GM12878 (cell line): Measurements from ENCODE around the gene CXCR1. TPM values are rescaled to one million over a fixed set of nuclear protein-coding genes. Genes with fewer than 3 reads are reported as not detected.

Source experiments
- ATAC-seq: fragments of 200-7000 bp; cut with Tn5 transposase; 3 replicates; pipeline ENCODE4 v1.9.1; 2020; ENCODE audit warnings: mild to moderate bottlenecking, moderate library complexity
- BruUV-seq: library from RNA; stranded (reverse); fragments of 400-500 nt; replicated peaks from 2 replicates; lab custom pipeline; 2021; lab: Mats Ljungman, UMichigan
- CTCF ChIA-PET: fragments of 300-600 bp; sonication (Branson Sonifier 250); formaldehyde crosslinking; extraction: SDS; loops from one replicate; lab custom pipeline; 2021; ENCODE audit warnings: inconsistent platforms; lab: Yijun Ruan, JAX
- POLR2A ChIA-PET: fragments of 350-600 bp; formaldehyde crosslinking; extraction: SDS; loops from one replicate; lab custom pipeline; 2021; ENCODE audit warnings: inconsistent platforms; lab: Charles Lee
- RAD21 ChIA-PET: fragments of 300-600 bp; sonication (Branson Sonifier 250); formaldehyde crosslinking; loops from one replicate; lab custom pipeline; 2023; ENCODE audit warnings: antibody characterized with exemption; ENCODE audit not compliant: unreplicated experiment; lab: Charles Lee
- SMC1A ChIA-PET: fragments of 300-600 bp; sonication (Branson Sonifier 250); formaldehyde crosslinking; loops from one replicate; lab custom pipeline; 2023; ENCODE audit not compliant: unreplicated experiment, uncharacterized antibody; lab: Charles Lee
- DNase-seq: peaks from one replicate; pipeline ENCODE4 v3.0.0-alpha.2; 2011; ENCODE audit warnings: low read depth, low spot score
- FAIRE-seq: peaks from 3 replicates; lab custom pipeline; 2011; peaks lifted over from hg19 to GRCh38; lab: Jason Lieb, UNC
- H2AFZ ChIP-seq: 2 replicates; pipeline ENCODE4 v1.6.0; 2011; ENCODE audit warnings: low read depth, low read length, control low read depth; ENCODE audit not compliant: control insufficient read depth
- H3K27ac ChIP-seq: 2 replicates; pipeline ENCODE4 v1.5.1; 2011; ENCODE audit warnings: control low read depth; ENCODE audit not compliant: control insufficient read depth, insufficient read depth
- H3K27me3 ChIP-seq, 2 experiments: replicated peaks in 1 of 2; 2 replicates each; pipeline versions ENCODE4 v1.6.0 to v1.6.1; 2011; ENCODE audit warnings: low read length in 1 of 2; ENCODE audit not compliant: control insufficient read depth in 2 of 2, insufficient read depth in 2 of 2
- H3K36me3 ChIP-seq, 2 experiments: 2 replicates each; pipeline ENCODE4 v1.5.1; 2011; ENCODE audit warnings: low read length in 1 of 2; ENCODE audit not compliant: control insufficient read depth in 2 of 2, insufficient read depth in 2 of 2
- H3K4me1 ChIP-seq: 2 replicates; pipeline ENCODE4 v1.6.1; 2011; ENCODE audit warnings: mild to moderate bottlenecking, low read length, moderate library complexity, mixed read lengths; ENCODE audit not compliant: control insufficient read depth, insufficient read depth
- H3K4me2 ChIP-seq: 2 replicates; pipeline ENCODE4 v1.6.0; 2011; ENCODE audit warnings: control low read depth; ENCODE audit not compliant: control insufficient read depth, insufficient read depth
- H3K4me3 ChIP-seq: fragments of 200-600 bp; sonication (generic); 2 replicates; pipeline ENCODE4 v1.5.1; 2016
- H3K79me2 ChIP-seq: 2 replicates; pipeline ENCODE4 v1.6.0; 2011; ENCODE audit warnings: low read length; ENCODE audit not compliant: control insufficient read depth, insufficient read depth
- H3K9ac ChIP-seq: 2 replicates; pipeline ENCODE4 v1.8.0; 2011; ENCODE audit warnings: low read length, control low read depth, mixed read lengths; ENCODE audit not compliant: control insufficient read depth, insufficient read depth
- H3K9me3 ChIP-seq: replicated peaks from 3 replicates; pipeline ENCODE4 v1.5.1; 2011; ENCODE audit warnings: mild to moderate bottlenecking, low read length; ENCODE audit not compliant: control insufficient read depth, insufficient read depth
- H4K20me1 ChIP-seq: 2 replicates; pipeline ENCODE4 v1.6.0; 2011; ENCODE audit not compliant: control insufficient read depth, insufficient read depth
- BHLHE40 ChIP-seq, 2 experiments: fragments of 450-650 bp in 1 of 2; IDR thresholded peaks; 2 replicates each; pipeline ENCODE4 v1.6.1; 2011 to 2017; ENCODE audit warnings: low read depth in 2 of 2, borderline replicate concordance in 1 of 2, improper control_type of control experiment in 1 of 2, low read length in 1 of 2, mild to moderate bottlenecking in 1 of 2
- CBFB ChIP-seq: IDR thresholded peaks from 2 replicates; pipeline ENCODE4 v1.6.1; 2016; ENCODE audit warnings: antibody characterized with exemption, low read depth
- EED ChIP-seq: sonication (generic); IDR thresholded peaks from 2 replicates; pipeline ENCODE4 v1.6.1; 2016; ENCODE audit warnings: antibody characterized with exemption, low read depth
- FOXK2 ChIP-seq: fragments of 450-650 bp; IDR thresholded peaks from 2 replicates; pipeline ENCODE4 v1.6.1; 2017; ENCODE audit warnings: mild to moderate bottlenecking, moderate library complexity
- FOXM1 ChIP-seq: IDR thresholded peaks from 2 replicates; pipeline ENCODE4 v1.6.1; 2012; ENCODE audit warnings: low read depth, mild to moderate bottlenecking, inconsistent platforms, low read length, moderate library complexity
- HDAC2 ChIP-seq: fragments of 200-600 bp; sonication (generic); IDR thresholded peaks from 2 replicates; pipeline ENCODE4 v1.6.1; 2017
- IKZF2 ChIP-seq, 2 experiments: fragments of 450-650 bp; IDR thresholded peaks; 2 replicates each; pipeline ENCODE4 v1.6.1; 2017; ENCODE audit warnings: mild to moderate bottlenecking in 2 of 2, moderate library complexity in 2 of 2
- MEF2B ChIP-seq: fragments of 450-650 bp; IDR thresholded peaks from 2 replicates; pipeline ENCODE4 v1.6.1; 2018; ENCODE audit warnings: mild to moderate bottlenecking, moderate library complexity; ENCODE audit not compliant: partially characterized antibody, poor library complexity, severe bottlenecking
- MYB ChIP-seq: fragments of 150-350 bp; IDR thresholded peaks from 2 replicates; pipeline ENCODE4 v1.6.1; 2014; ENCODE audit warnings: mild to moderate bottlenecking, low read depth, low read length, borderline replicate concordance
- NFYB ChIP-seq: IDR thresholded peaks from 2 replicates; pipeline ENCODE4 v1.6.1; 2011; ENCODE audit warnings: low read depth, mild to moderate bottlenecking, low read length, improper control_type of control experiment, moderate library complexity; ENCODE audit not compliant: insufficient read depth
- RUNX3 ChIP-seq: IDR thresholded peaks from 2 replicates; pipeline ENCODE4 v1.6.1; 2012; ENCODE audit warnings: low read length, inconsistent platforms
- SP1 ChIP-seq: IDR thresholded peaks from one replicate; pipeline ENCODE4 v1.6.1; 2011; ENCODE audit warnings: low read depth, low read length
- SPI1 ChIP-seq: IDR thresholded peaks from 2 replicates; pipeline ENCODE4 v1.6.1; 2011; ENCODE audit warnings: low read depth, mild to moderate bottlenecking, low read length, moderate library complexity, borderline replicate concordance; ENCODE audit not compliant: insufficient read depth
- TAF1 ChIP-seq: IDR thresholded peaks from 2 replicates; pipeline ENCODE4 v1.6.1; 2011; ENCODE audit warnings: mild to moderate bottlenecking, low read depth, low read length, borderline replicate concordance
- ZBED1 ChIP-seq: IDR thresholded peaks from 2 replicates; pipeline ENCODE4 v1.6.1; 2016; ENCODE audit warnings: borderline replicate concordance
- WGBS: methylation state at CpG from one replicate; pipeline ENCODE4 v1.1.6; 2016; ENCODE audit warnings: low lambda C conversion rate; ENCODE audit not compliant: insufficient replicate concordance, insufficient coverage; ENCODE audit errors: missing lambda C conversion rate; 5-methylcytosine and 5-hydroxymethylcytosine counted together
- in situ Hi-C: fragments of 300-500 bp; cut with MboI; formaldehyde crosslinking; loops from 9 replicates; pipeline ENCODE4 v1.14.3; 2018; ENCODE audit warnings: mixed read lengths
- intact Hi-C: fragments of 100-400 bp; cut with micrococcal nuclease; formaldehyde crosslinking; loops from one replicate; pipeline ENCODE4 v1.14.2; 2022; ENCODE audit not compliant: unreplicated experiment
- polyA plus RNA-seq, 11 experiments: library from polyadenylated mRNA; depleted of rRNA in 4 of 11; unstranded in 6 of 11; stranded (reverse) in 5 of 11; fragments of >200 nt; fragmentation: Nextera tagmentation in 4 of 11; fragmentation: Illumina TruSeq in 1 of 11; extraction: Ambion mirVana in 4 of 11; extraction: Trizol in 1 of 11; gene quantifications; 1 replicate in 1 of 11; 2 replicates in 10 of 11; pipeline versions ENCODE4 v1.2.1 to v1.2.3, GENCODE V29; 2011 to 2016; ENCODE audit warnings: inconsistent platforms in 2 of 11, missing spikeins in 2 of 11, low read depth in 1 of 11
- total RNA-seq, 4 experiments: library from RNA; depleted of rRNA in 3 of 4; stranded (reverse); fragments of >200 nt in 3 of 4; fragmentation: Illumina TruSeq in 1 of 4; extraction: Trizol in 1 of 4; gene quantifications; 2 replicates each; pipeline versions ENCODE4 v1.2.1 to v1.2.3, GENCODE V29; 2013 to 2021
- TF ChIP-seq, protein P1 (sequence below): fragments of 150-350 bp; IDR thresholded peaks from 2 replicates; pipeline ENCODE4 v1.6.1; 2014; ENCODE audit warnings: mild to moderate bottlenecking, low read depth, low read length

CXCR1 gene
- total and polyA plus RNA-seq, 10 of the 15 experiments (the other 5 are each of a cell fraction or from before 2014, with no cell fraction given): not detected

DNA sequence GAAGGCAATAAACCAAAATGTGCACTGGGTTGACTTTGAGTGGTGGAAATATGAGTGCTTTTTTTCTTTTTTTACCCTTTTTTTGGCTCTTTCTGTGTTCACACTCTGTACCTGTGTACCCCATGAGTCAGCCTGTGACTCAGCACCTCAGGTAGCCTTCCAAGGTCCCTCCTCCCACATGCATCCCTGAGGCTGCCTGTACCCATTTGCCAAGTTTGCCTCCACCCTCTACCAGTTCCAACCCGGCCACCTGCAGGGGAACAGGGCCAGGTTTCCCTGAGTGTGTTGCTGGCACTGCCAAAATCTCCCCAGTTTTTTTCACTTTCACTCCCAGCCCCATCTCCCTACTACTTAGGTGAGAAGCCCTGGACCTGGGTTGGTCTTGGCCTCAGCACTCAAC, 14.0 kb downstream of the CXCR1 start (continued):
- TF ChIP-seq NFYB: no peak

DNA sequence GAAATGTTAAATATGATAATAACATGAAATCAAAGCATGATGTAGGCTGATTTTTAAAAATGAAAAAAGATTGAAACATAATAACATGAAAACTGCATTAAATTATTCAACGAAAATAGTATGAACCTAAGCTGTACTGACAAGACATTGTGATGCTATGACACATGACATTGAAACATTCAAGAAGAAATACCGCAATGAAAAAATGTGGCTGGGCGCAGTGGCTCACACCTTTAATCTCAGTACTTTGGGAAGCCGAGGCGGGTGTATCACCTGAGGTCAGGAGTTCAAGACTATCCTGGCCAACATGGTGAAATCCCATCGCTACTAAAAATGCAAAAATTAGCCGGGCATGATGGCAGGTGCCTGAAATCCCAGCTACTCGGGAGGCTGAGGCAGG, 14.6 kb downstream of the CXCR1 start:
- ChIA-PET CTCF (no interaction called here), SMC1A (no interaction called here), POLR2A (no interaction called here), RAD21 (no interaction called here)
- no peaks in the 10 kb centered on the region for H4K20me1 ChIP-seq
- no peak overlapping the region for H3K27ac ChIP-seq
- no peak for ATAC-seq
- intact Hi-C loops (no loop called here), in situ Hi-C loops (no loop called here)
- H3K9ac ChIP-seq: no peak overlapping the region
- TF ChIP-seq MEF2B (no peak), MYB (no peak), FOXM1 (no peak)
- H3K4me2 ChIP-seq: no peak overlapping the region
- no peak for FAIRE-seq
- no peak overlapping the region for H2AFZ ChIP-seq
- no peak overlapping the region for H3K4me3 ChIP-seq
- no peaks in the 10 kb centered on the region for H3K9me3 ChIP-seq
- WGBS: 49% methylated on average over 8 of the region's 8 CpGs
- peaks cover 4% of the 10 kb centered on the region for H3K4me1 ChIP-seq
- no peaks in the 10 kb centered on the region for H3K79me2 ChIP-seq
- no TSS peak for BruUV-seq
- peaks cover 0 to 2% of the 10 kb centered on the region in 2 experiments; a peak in 1 of 4 replicates for H3K27me3 ChIP-seq
- DNase-seq: no peak
- no peaks in the 10 kb centered on the region for H3K36me3 ChIP-seq

DNA sequence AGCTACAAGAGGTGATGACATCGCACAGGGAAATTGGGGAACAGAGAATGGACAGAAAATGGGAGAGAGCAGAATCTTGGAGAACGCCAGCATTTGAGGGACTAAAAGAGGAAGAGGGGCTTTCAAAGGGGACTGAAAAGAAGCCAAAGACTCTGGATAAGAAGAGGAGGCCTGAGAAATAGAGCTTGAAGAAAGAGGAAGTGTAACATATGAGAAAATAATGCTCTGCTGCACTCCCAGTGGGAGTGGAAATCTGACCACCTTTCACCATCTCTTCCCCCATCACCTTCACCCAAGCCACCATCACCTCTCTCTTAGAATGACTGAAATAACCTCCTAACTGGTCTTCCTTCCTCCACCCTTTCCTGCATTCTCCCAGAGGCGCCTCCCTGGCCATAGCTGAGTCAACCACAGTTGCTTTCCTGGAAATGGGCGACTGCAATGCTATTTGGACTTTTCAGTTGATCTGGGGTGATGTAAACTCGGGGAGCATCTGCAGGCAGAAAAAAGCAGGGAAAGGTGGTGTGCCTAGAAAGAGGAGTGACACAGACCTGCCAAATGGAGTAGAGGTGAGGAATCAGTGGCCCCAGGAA, 16.8 kb downstream of the CXCR1 start:
- H3K27me3 ChIP-seq: no peaks in the 10 kb centered on the region
- no peaks in the 10 kb centered on the region for H3K79me2 ChIP-seq
- H3K36me3 ChIP-seq: no peaks in the 10 kb centered on the region
- H3K4me1 ChIP-seq: peaks cover 4% of the 10 kb centered on the region
- in situ Hi-C loops (no loop called here), intact Hi-C loops (no loop called here)
- ChIA-PET CTCF (interaction anchor here (0.9 to 1.3 kb wide), 2 partner anchors 17 to 22 kb away, joined by 3 to 6 read pairs; partner anchors contain the start of gene CXCR1), SMC1A (no interaction called here), POLR2A (interaction anchor here (0.6 kb wide), 1 partner anchor 345 kb away, joined by 4 read pairs; no protein-coding TSS in a partner anchor), RAD21 (no interaction called here)
- H4K20me1 ChIP-seq: no peaks in the 10 kb centered on the region
- H3K4me3 ChIP-seq: no peak overlapping the region
- peak; percentile 30; the same call in 1 of the 2 replicates for TF ChIP-seq RUNX3
- TF ChIP-seq ZBED1: no peak
- TF ChIP-seq IKZF2 (IDR thresholded peaks at IDR 0.05): peak; percentile 40 to 42
- peak; percentile 97 for TF ChIP-seq SPI1
- TF ChIP-seq SP1: no peak
- TF ChIP-seq HDAC2: no peak
- TF ChIP-seq TAF1: no peak
- no peak for TF ChIP-seq CBFB
- no peak for TF ChIP-seq BHLHE40 (IDR thresholded peaks at IDR 0.05; ENCODE audit: borderline replicate concordance in 1 of 2, low read depth in 2 of 2, low read length in 1 of 2)
- TF ChIP-seq, protein P1, sequence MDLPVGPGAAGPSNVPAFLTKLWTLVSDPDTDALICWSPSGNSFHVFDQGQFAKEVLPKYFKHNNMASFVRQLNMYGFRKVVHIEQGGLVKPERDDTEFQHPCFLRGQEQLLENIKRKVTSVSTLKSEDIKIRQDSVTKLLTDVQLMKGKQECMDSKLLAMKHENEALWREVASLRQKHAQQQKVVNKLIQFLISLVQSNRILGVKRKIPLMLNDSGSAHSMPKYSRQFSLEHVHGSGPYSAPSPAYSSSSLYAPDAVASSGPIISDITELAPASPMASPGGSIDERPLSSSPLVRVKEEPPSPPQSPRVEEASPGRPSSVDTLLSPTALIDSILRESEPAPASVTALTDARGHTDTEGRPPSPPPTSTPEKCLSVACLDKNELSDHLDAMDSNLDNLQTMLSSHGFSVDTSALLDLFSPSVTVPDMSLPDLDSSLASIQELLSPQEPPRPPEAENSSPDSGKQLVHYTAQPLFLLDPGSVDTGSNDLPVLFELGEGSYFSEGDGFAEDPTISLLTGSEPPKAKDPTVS: no peak
- 0 out of 2 replicates have a peak, but pooled peaks have one; percentile 15 for TF ChIP-seq EED
- no peak for TF ChIP-seq FOXK2
- DNase-seq (peak; percentile 7), ATAC-seq (peak; percentile 74), FAIRE-seq (peak; percentile 88)
- no peak overlapping the region for H3K27ac ChIP-seq
- WGBS: 19% methylated on average over 5 of the region's 5 CpGs
- no peaks in the 10 kb centered on the region; the same call in 2 of the 3 replicates for H3K9me3 ChIP-seq
- no peak overlapping the region for H2AFZ ChIP-seq
- no peak overlapping the region for H3K4me2 ChIP-seq
- BruUV-seq: no TSS peak
- no peak overlapping the region for H3K9ac ChIP-seq
